Suprapubic skin (tissue), 4 donors: Measurements from ENCODE around the gene TPPP2. TPM values are rescaled to one million over a fixed set of nuclear protein-coding genes. Genes with fewer than 3 reads are reported as not detected.

Experiments used
- DNase-seq, 2 donors: peaks; one replicate each; pipeline ENCODE4 v3.0.0-alpha.2; 2019; ENCODE audit warnings: low spot score in 2 of 2
- H3K27ac ChIP-seq: fragments of 200-600 bp; sonication (generic); one replicate; pipeline ENCODE4 v1.5.1; 2019
- H3K27me3 ChIP-seq: fragments of 200-600 bp; sonication (generic); one replicate; pipeline ENCODE4 v1.5.1; 2019
- H3K36me3 ChIP-seq: fragments of 200-600 bp; sonication (generic); one replicate; pipeline ENCODE4 v1.5.1; 2019
- H3K4me1 ChIP-seq: fragments of 200-600 bp; sonication (generic); one replicate; pipeline ENCODE4 v1.5.1; 2019
- H3K4me3 ChIP-seq: fragments of 200-600 bp; sonication (generic); one replicate; pipeline ENCODE4 v1.5.1; 2019; ENCODE audit warnings: mild to moderate bottlenecking
- H3K9me3 ChIP-seq: fragments of 200-600 bp; sonication (generic); one replicate; pipeline ENCODE4 v1.5.1; 2019
- CTCF ChIP-seq, 2 donors: fragments of 200-600 bp in 1 of 2; fragments of 450-650 bp in 1 of 2; sonication (generic) in 1 of 2; IDR thresholded peaks; one replicate each; pipeline ENCODE4 v1.5.1; 2016 to 2019; ENCODE audit warnings: antibody characterized with exemption in 2 of 2, mild to moderate bottlenecking in 1 of 2, moderate library complexity in 1 of 2
- EP300 ChIP-seq: sonication (generic); formaldehyde crosslinking; IDR thresholded peaks from one replicate; pipeline ENCODE4 v1.6.1; 2017; ENCODE audit warnings: antibody characterized with exemption
- POLR2A ChIP-seq, 2 donors: fragments of 450-650 bp; IDR thresholded peaks; one replicate each; pipeline ENCODE4 v1.6.1; 2017; ENCODE audit warnings: antibody characterized with exemption in 2 of 2, mild to moderate bottlenecking in 2 of 2, moderate library complexity in 2 of 2
- POLR2AphosphoS5 ChIP-seq, 3 donors: sonication (generic); formaldehyde crosslinking; IDR thresholded peaks; one replicate each; pipeline ENCODE4 v1.6.1; 2017; ENCODE audit warnings: antibody characterized with exemption in 3 of 3
- WGBS: methylation state at CpG from one replicate; pipeline ENCODE4 v1.1.5; 2018; 5-methylcytosine and 5-hydroxymethylcytosine counted together
- total RNA-seq, 4 donors: library from RNA; depleted of rRNA; stranded (reverse); fragments of >200 nt; gene quantifications; one replicate each; pipeline ENCODE4 v1.1.0, GENCODE V29; 2016

Gene TPPP2
- total RNA-seq, 4 donors from 2014 or later, result not detected

- no peak overlapping the region for H3K4me3 ChIP-seq
- no peak for TF ChIP-seq EP300
- TF ChIP-seq POLR2AphosphoS5 (IDR thresholded peaks at IDR 0.05), result no peak
- TF ChIP-seq CTCF (IDR thresholded peaks at IDR 0.05), result no peak
- TF ChIP-seq POLR2A (IDR thresholded peaks at IDR 0.05), result no peak
- no peak for DNase-seq
- no peaks in the 10 kb centered on the region for H3K9me3 ChIP-seq
- WGBS, result 89% methylated on average over 9 of the region's 30 CpGs
- no peak overlapping the region for H3K27ac ChIP-seq
- peaks cover 75% of the 10 kb centered on the region for H3K36me3 ChIP-seq
- H3K27me3 ChIP-seq, result no peaks in the 10 kb centered on the region
- H3K4me1 ChIP-seq, result peaks cover 13% of the 10 kb centered on the region
These were observed 51.6 kb downstream of the TPPP2 start for GRCh38 chr14:21081521-21082142.

Other genes starting within 250 kb of the TPPP2 start
- gene RNASE6, start 248.9 kb upstream of the TPPP2 start, total RNA-seq, result 1 to 10 TPM; 4.0 to 8.1 (median 7.6) TPM
- 10 to 100 TPM; 39.7 to 97.1 (median 64.0) TPM for gene RNASE1, start 227.4 kb upstream of the TPPP2 start, total RNA-seq
- not detected for gene RNASE3, start 138.8 kb upstream of the TPPP2 start, total RNA-seq
- gene RNASE2, start 74.7 kb upstream of the TPPP2 start, total RNA-seq, result 1 to 10 TPM in 1 of 4 donors, not detected in 3; 1.6 TPM
- 100 to 1,000 TPM in 2 of 4 donors, 10 to 100 TPM in 2; 64.9 to 332 (median 96.3) TPM for gene METTL17, start 40.2 kb upstream of the TPPP2 start, total RNA-seq
- 10 to 100 TPM in 3 of 4 donors, 1 to 10 TPM in 1; 5.1 to 46.7 (median 33.7) TPM for gene SLC39A2, start 30.9 kb upstream of the TPPP2 start, total RNA-seq
- gene NDRG2, start 5.2 kb upstream of the TPPP2 start, total RNA-seq, result 100 to 1,000 TPM; 269 to 433 (median 295) TPM
- under 1 TPM in 1 of 4 donors, not detected in 3; 0.29 TPM for gene RNASE13, start 4.6 kb downstream of the TPPP2 start, total RNA-seq
- gene RNASE7, start 12.1 kb downstream of the TPPP2 start, total RNA-seq, result 10 to 100 TPM; 10.3 to 46.9 (median 35.4) TPM
- not detected for gene RNASE8, start 27.6 kb downstream of the TPPP2 start, total RNA-seq
- 10 to 100 TPM; 14.4 to 22.8 (median 17.6) TPM for gene ARHGEF40, start 40.1 kb downstream of the TPPP2 start, total RNA-seq
- 10 to 100 TPM; 44.2 to 70.0 (median 56.7) TPM for gene ZNF219, start 68.4 kb downstream of the TPPP2 start, total RNA-seq
- 1 to 10 TPM in 1 of 4 donors, under 1 TPM in 2, not detected in 1; 0.53 to 2.0 (median 0.83) TPM for gene TMEM253, start 70.8 kb downstream of the TPPP2 start, total RNA-seq
- not detected for gene OR5AU1, start 125.8 kb downstream of the TPPP2 start, total RNA-seq
- gene HNRNPC, start 239.2 kb downstream of the TPPP2 start, total RNA-seq, result 100 to 1,000 TPM; 355 to 512 (median 409) TPM
- gene RPGRIP1, start 249.9 kb downstream of the TPPP2 start, total RNA-seq, result not detected